RWPE2 (cell line): ENCODE data around the gene LARGE2.

Experiments used
- ATAC-seq: fragments of 200-7000 bp; cut with Tn5 transposase; 3 replicates; pipeline ENCODE4 v1.9.1; 2021; ENCODE audit warnings: low read depth
- DNase-seq: peaks from one replicate; pipeline ENCODE4 v3.0.0-alpha.2; 2020; ENCODE audit warnings: low spot score
- H3K27ac ChIP-seq: fragments of 450-650 bp; 2 replicates; pipeline ENCODE4 v1.5.1; 2017; ENCODE audit warnings: mild to moderate bottlenecking; ENCODE audit not compliant: poor library complexity, severe bottlenecking
- H3K27me3 ChIP-seq: fragments of 250-450 bp; sonication (Bioruptor Pico); 2 replicates; pipeline ENCODE4 v1.5.1; 2021; ENCODE audit warnings: mild to moderate bottlenecking, moderate library complexity; ENCODE audit not compliant: insufficient read depth, poor library complexity, severe bottlenecking
- H3K36me3 ChIP-seq: fragments of 250-450 bp; sonication (Bioruptor Pico); 2 replicates; pipeline ENCODE4 v1.5.1; 2020; ENCODE audit warnings: low read depth, mild to moderate bottlenecking, moderate library complexity
- H3K4me1 ChIP-seq: fragments of 250-450 bp; sonication (Bioruptor Pico); 2 replicates; pipeline ENCODE4 v1.5.1; 2021; ENCODE audit warnings: mild to moderate bottlenecking, moderate library complexity; ENCODE audit not compliant: insufficient read depth, poor library complexity, severe bottlenecking
- H3K4me3 ChIP-seq: fragments of 250-450 bp; sonication (Bioruptor Pico); 2 replicates; pipeline ENCODE4 v1.5.1; 2021; ENCODE audit warnings: mild to moderate bottlenecking, moderate library complexity; ENCODE audit not compliant: severe bottlenecking
- H3K9me3 ChIP-seq: fragments of 250-450 bp; sonication (Bioruptor Pico); 2 replicates; pipeline ENCODE4 v1.5.1; 2021; ENCODE audit warnings: mild to moderate bottlenecking, moderate library complexity; ENCODE audit not compliant: severe bottlenecking
- TF ChIP-seq, protein P1 (sequence below): fragments of 450-650 bp; IDR thresholded peaks from one replicate; pipeline ENCODE4 v1.5.1; 2017; ENCODE audit warnings: mild to moderate bottlenecking, moderate library complexity; ENCODE audit not compliant: poor library complexity, severe bottlenecking

Gene LARGE2

DNA sequence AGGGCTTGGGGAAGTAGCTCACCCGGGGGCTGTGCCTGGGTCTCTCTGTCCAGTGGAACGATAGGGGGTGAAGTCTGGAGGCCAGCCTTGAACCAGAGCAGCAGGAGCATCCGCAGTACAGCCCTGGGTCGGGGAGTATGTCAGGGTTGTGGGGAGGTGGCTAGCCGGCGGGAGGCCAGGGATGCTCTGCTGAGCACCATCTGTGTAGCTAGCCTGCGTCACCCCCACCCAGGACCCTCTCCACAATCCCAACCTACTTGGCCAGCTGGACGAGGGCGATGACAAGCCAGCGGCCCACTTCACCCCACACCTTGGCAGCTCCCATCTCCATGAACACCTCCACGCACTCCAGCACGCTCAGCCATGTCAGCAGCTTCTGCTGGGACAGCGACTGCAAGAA, 7.0 kb upstream of the LARGE2 start:
- Histone ChIP-seq H3K9me3 (no peaks in the 10 kb centered on the region), H3K4me1 (peaks cover 3% of the 10 kb centered on the region), H3K27ac (no peak overlapping the region), H3K27me3 (no peaks in the 10 kb centered on the region), H3K36me3 (peaks cover 37% of the 10 kb centered on the region), H3K4me3 (no peak overlapping the region)
- ATAC-seq (no peak), DNase-seq (no peak)
- TF ChIP-seq, protein P1, sequence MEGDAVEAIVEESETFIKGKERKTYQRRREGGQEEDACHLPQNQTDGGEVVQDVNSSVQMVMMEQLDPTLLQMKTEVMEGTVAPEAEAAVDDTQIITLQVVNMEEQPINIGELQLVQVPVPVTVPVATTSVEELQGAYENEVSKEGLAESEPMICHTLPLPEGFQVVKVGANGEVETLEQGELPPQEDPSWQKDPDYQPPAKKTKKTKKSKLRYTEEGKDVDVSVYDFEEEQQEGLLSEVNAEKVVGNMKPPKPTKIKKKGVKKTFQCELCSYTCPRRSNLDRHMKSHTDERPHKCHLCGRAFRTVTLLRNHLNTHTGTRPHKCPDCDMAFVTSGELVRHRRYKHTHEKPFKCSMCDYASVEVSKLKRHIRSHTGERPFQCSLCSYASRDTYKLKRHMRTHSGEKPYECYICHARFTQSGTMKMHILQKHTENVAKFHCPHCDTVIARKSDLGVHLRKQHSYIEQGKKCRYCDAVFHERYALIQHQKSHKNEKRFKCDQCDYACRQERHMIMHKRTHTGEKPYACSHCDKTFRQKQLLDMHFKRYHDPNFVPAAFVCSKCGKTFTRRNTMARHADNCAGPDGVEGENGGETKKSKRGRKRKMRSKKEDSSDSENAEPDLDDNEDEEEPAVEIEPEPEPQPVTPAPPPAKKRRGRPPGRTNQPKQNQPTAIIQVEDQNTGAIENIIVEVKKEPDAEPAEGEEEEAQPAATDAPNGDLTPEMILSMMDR, result no peak

DNA sequence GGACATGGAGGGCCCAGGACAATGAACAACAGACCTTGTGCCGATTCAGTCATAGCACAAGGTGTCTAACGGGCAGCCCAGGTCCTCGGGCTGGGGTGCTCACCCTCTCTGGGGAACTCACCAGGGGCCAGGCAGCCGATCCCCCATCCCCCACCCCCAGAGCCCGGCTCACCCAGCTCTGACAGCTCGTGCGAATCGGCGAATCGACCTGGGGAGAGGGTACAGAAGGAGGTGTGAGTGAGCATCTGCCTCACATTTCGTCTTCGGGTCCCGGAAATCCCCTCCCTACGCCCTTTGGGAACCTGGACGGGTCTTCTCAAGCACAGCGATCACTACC, 5.2 kb upstream of the LARGE2 start:
- Histone ChIP-seq H3K36me3 (peaks cover 26% of the 10 kb centered on the region), H3K4me1 (peaks cover 3% of the 10 kb centered on the region), H3K27ac (peak overlapping the region; percentile 66), H3K27me3 (no peaks in the 10 kb centered on the region), H3K9me3 (no peaks in the 10 kb centered on the region), H3K4me3 (peak overlapping the region; percentile 88)
- TF ChIP-seq, protein P1, result no peak
- DNase-seq (peak; percentile 44), ATAC-seq (no peak)

DNA sequence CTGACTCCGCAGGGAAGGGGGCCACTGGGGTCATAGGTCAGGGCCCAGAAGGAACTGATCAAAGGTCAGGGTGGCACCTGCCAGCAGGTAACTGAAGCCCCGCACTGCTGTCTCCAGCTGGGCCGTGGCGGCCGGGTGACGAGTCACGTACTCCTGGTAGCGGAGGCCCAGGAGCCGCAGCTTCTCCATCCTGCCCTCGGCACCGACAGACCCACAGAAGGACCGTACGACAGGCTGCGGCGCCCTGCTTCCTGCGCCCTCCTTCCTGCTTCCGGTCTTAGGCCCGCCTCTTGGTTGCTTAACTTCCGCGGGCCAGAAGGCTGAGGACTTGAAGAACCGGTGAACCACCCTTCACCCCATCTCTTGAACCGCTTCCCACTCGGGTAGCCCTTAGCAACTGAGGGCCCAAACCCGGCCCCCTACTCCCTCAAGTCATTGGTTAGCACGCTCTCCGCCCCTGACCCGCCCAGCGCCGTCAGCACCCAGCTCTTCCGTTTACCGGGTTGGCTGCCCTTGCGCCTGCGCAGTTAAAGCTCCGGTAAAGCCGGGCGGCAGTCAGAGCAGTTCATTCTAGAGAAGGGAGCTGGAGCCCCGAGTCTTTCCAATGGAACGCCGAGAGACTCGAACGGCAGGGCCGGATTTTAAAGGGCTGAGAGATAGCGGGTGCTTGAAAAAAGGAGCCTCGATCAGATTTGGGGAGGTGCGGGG, 4.7 kb upstream of the LARGE2 start, which contains the start of gene PEX16:
Gene PEX16 (minus strand): TSS at position 255 of the 708 bp plus-strand sequence. CDS start 66 bp downstream, at position 189.
- TF ChIP-seq, protein P1, result no peak
- Histone ChIP-seq H3K9me3 (no peaks in the 10 kb centered on the region), H3K27ac (peak within 1 kb of the TSS; percentile 66), H3K4me3 (peak within 1 kb of the TSS; percentile 88), H3K36me3 (peaks cover 26% of the 10 kb centered on the region), H3K4me1 (peaks cover 3% of the 10 kb centered on the region), H3K27me3 (no peaks in the 10 kb centered on the region)
- DNase-seq (peak; percentile 98), ATAC-seq (peak; percentile 83)

DNA sequence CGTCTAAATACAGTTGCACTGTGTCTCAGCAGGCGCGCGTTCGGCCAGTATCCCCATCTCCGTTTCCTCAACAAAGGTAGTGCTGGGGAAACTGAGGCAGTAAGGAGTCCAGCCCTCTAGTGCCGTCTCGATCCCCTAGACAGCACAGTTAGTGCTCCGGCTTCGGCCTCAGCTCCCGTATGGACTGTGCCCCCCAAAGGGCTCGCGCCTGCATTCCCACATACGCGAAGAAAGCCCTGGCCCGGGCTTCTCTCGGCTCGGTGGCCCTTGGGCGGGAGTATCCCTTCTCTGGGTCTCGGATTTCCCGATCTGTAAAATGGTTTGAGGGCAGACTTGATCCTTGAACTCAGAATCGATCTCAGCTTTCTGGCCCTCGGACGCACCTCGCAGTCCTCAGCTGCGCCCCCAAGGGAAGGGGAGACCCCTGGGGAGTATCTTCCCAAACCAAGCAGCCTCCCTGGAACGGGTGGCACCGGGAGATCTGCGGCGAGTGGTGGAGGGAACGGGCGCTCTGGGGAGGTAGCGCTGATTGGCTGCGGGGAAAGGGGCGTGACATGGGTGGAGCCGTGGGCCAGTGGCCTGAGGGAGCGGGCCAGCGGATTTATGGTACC, 4.0 kb upstream of the LARGE2 start:
- DNase-seq, result peak; percentile 79
- peak; percentile 64 for ATAC-seq
- Histone ChIP-seq H3K27ac (peak overlapping the region; percentile 66), H3K27me3 (no peaks in the 10 kb centered on the region), H3K36me3 (peaks cover 25% of the 10 kb centered on the region), H3K4me1 (peaks cover 3% of the 10 kb centered on the region), H3K9me3 (no peaks in the 10 kb centered on the region), H3K4me3 (peak overlapping the region; percentile 88)
- TF ChIP-seq, protein P1, result no peak
